ENCODE data around the gene PEX1. TPM values are rescaled to one million over a fixed set of nuclear protein-coding genes. Genes with fewer than 3 reads are reported as not detected.
A peak's percentile ranks its signal among the peaks of the same experiment; 100 is the strongest.

PEX1 gene
- polyA plus RNA-seq (2011; rRNA removed) = 22.7 and 23.2 TPM in 2 replicates
- polyA plus RNA-seq (2012; cell fraction: cytosol; rRNA removed) = 4.0 and 4.3 TPM in 2 replicates
- polyA plus RNA-seq (2012; cell fraction: nucleus; rRNA removed) = 6.3 and 9.4 TPM in 2 replicates
- 8.2 to 10.1 TPM (median 8.8 TPM) in 3 replicates for polyA plus RNA-seq (2017; fragmentation: RNase III; extraction: RNeasy Plus Mini Kit Qiagen cat#74134 plus additional on column Dnase treatment)
- 7.6 and 8.9 TPM in 2 replicates for polyA minus RNA-seq (2011; rRNA and poly(A)+ RNA removed)

DNA sequence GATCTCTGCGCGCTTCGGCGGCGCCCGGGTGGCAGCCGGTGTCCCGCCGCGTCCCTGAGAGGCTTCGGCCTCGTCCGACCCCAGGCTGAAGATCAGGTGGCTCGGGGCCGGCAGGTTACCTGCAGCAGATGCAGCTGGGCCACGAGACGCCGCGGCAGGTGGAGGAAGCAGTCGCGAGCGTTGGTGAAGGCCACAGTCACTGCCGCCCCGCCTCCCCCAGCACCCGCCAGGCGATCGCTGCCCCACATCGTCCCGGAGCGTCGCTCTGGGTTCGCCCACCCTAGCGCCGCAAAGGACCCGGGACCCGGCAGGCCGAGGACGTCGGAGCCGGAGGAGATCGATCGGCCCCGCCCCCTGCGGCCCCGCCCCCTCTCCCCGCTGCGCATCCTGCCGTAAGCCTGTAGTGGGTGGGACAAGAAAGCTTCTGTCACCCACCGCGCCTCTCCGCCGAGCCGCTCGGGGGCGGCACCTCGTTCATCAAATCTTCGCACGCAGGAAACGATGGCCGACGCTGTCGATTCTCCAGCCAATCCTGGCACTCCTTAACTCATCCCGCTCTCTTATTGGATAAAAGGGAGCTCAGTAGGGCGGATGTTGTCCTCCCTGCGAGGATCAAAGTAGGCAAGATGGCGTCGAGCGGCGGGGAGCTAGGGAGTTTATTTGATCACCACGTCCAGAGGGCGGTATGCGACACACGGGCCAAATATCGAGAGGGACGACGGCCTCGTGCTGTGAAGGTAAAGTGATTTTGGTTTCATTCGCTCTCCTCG, at the start of gene PEX1, which contains the start of gene RBM48:
Gene PEX1 (minus strand): TSS at position 333 of the 770 bp plus-strand sequence. CDS start 85 bp downstream, at position 248.
Gene RBM48 (plus strand): TSS at position 608 of the 770 bp plus-strand sequence. CDS start 19 bp downstream, at position 627.
- ChIA-PET POLR2A (interaction anchor here (0.5 to 1.4 kb wide), 22 partner anchors 8 to 702 kb away, joined by 3 to 14 read pairs (median 4); partner anchors contain the start of genes ANKIB1, FAM133B, GATAD1 and KRIT1), CTCF (interaction anchor here (0.6 to 1.7 kb wide), 19 partner anchors 9 to 704 kb away, joined by 3 to 8 read pairs (median 3); partner anchors contain the start of genes GATAD1 and VPS50)
- peak within 1 kb of the TSS; percentile 72 to 88 for H3K27ac ChIP-seq
- H3K4me2 ChIP-seq = peak within 1 kb of the TSS; percentile 90
- no peaks in the 10 kb centered on the region for H3K9me3 ChIP-seq
- DNase-seq (ENCODE audit: low read depth in 1 of 2, low spot score in 1 of 2) (peak; percentile 98 to 99), FAIRE-seq (peak; percentile 51), ATAC-seq (peak; percentile 93 to 97)
- H3K4me3 ChIP-seq = peak within 1 kb of the TSS; percentile 76
- WGBS (ENCODE audit: missing lambda C conversion rate) = 1% methylated on average over 40 of the region's 79 CpGs
- H3K4me1 ChIP-seq = peaks cover 16% of the 10 kb centered on the region; the same call in 2 of the 3 replicates
- TF ChIP-seq RNF2 (IDR thresholded peaks at IDR 0.05; ENCODE audit: borderline replicate concordance, low read depth) (no peak), FOSB (CRISPR knock-in tag; IDR thresholded peaks at IDR 0.05) (no peak), NFE2L2 (conservative IDR thresholded peaks at IDR 0.05; ENCODE audit: low read length) (no peak), NR3C1 (IDR thresholded peaks at IDR 0.05) (no peak), HOXB13 (CRISPR knock-in tag; IDR thresholded peaks at IDR 0.05; ENCODE audit: low read depth) (no peak), KDM1A (IDR thresholded peaks at IDR 0.05; ENCODE audit: low read depth) (no peak), CHD4 (IDR thresholded peaks at IDR 0.05; ENCODE audit: borderline replicate concordance) (no peak), ZSCAN20 (CRISPR knock-in tag; IDR thresholded peaks at IDR 0.05) (no peak), PHF8 (IDR thresholded peaks at IDR 0.05; ENCODE audit: borderline replicate concordance, low read depth) (peak; percentile 81), ZNF302 (CRISPR knock-in tag; IDR thresholded peaks at IDR 0.05) (no peak), TFCP2L1 (CRISPR knock-in tag; IDR thresholded peaks at IDR 0.05) (no peak), KDM5A (IDR thresholded peaks at IDR 0.05) (peak; percentile 100), EP300 (IDR thresholded peaks at IDR 0.05) (no peak), EHF (CRISPR knock-in tag; IDR thresholded peaks at IDR 0.05) (no peak), HOXB5 (CRISPR knock-in tag; IDR thresholded peaks at IDR 0.05) (0 out of 2 replicates have a peak, but pooled peaks have one; percentile 16), JUN (IDR thresholded peaks at IDR 0.05) (peak; percentile 69 to 88; a peak in 4 of 5 replicates), CEBPB (IDR thresholded peaks at IDR 0.05) (no peak), POLR2A (IDR thresholded peaks at IDR 0.05; ENCODE audit: low read length) (peak; percentile 56), ESRRA (IDR thresholded peaks at IDR 0.05; ENCODE audit: borderline replicate concordance, low read length) (no peak), GATA3 (IDR thresholded peaks at IDR 0.05; ENCODE audit: borderline replicate concordance) (0 out of 2 replicates have a peak, but pooled peaks have one; percentile 28), HDAC2 (IDR thresholded peaks at IDR 0.05) (peak; percentile 98), SMC3 (IDR thresholded peaks at IDR 0.05) (no peak; the same call in 2 of the 3 replicates), CBX8 (IDR thresholded peaks at IDR 0.05) (no peak), RFX5 (IDR thresholded peaks at IDR 0.05) (peak; percentile 36; the same call in 1 of the 2 replicates), MAFK (IDR thresholded peaks at IDR 0.05; ENCODE audit: partially characterized antibody) (no peak), MYC (IDR thresholded peaks at IDR 0.05; ENCODE audit: borderline replicate concordance, low read length) (no peak; the same call in none of the 2 replicates), FOXS1 (CRISPR knock-in tag; IDR thresholded peaks at IDR 0.05) (no peak), HEYL (CRISPR knock-in tag; IDR thresholded peaks at IDR 0.05) (no peak), RAD21 (conservative IDR thresholded peaks at IDR 0.05 in 1 of 2, IDR thresholded peaks at IDR 0.05 in 1 of 2) (no peak)
- TF ChIP-seq, protein P1, sequence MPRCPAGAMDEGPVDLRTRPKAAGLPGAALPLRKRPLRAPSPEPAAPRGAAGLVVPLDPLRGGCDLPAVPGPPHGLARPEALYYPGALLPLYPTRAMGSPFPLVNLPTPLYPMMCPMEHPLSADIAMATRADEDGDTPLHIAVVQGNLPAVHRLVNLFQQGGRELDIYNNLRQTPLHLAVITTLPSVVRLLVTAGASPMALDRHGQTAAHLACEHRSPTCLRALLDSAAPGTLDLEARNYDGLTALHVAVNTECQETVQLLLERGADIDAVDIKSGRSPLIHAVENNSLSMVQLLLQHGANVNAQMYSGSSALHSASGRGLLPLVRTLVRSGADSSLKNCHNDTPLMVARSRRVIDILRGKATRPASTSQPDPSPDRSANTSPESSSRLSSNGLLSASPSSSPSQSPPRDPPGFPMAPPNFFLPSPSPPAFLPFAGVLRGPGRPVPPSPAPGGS (IDR thresholded peaks at IDR 0.05) = peak; percentile 63; the same call in 1 of the 3 replicates
- TF ChIP-seq, protein P2, sequence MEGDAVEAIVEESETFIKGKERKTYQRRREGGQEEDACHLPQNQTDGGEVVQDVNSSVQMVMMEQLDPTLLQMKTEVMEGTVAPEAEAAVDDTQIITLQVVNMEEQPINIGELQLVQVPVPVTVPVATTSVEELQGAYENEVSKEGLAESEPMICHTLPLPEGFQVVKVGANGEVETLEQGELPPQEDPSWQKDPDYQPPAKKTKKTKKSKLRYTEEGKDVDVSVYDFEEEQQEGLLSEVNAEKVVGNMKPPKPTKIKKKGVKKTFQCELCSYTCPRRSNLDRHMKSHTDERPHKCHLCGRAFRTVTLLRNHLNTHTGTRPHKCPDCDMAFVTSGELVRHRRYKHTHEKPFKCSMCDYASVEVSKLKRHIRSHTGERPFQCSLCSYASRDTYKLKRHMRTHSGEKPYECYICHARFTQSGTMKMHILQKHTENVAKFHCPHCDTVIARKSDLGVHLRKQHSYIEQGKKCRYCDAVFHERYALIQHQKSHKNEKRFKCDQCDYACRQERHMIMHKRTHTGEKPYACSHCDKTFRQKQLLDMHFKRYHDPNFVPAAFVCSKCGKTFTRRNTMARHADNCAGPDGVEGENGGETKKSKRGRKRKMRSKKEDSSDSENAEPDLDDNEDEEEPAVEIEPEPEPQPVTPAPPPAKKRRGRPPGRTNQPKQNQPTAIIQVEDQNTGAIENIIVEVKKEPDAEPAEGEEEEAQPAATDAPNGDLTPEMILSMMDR (IDR thresholded peaks at IDR 0.05) = peak; percentile 64
- TF ChIP-seq, protein P3, sequence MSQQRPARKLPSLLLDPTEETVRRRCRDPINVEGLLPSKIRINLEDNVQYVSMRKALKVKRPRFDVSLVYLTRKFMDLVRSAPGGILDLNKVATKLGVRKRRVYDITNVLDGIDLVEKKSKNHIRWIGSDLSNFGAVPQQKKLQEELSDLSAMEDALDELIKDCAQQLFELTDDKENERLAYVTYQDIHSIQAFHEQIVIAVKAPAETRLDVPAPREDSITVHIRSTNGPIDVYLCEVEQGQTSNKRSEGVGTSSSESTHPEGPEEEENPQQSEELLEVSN (IDR thresholded peaks at IDR 0.05; ENCODE audit: borderline replicate concordance, low read depth) = peak; percentile 59; the same call in 1 of the 2 replicates
- TF ChIP-seq, protein P4, sequence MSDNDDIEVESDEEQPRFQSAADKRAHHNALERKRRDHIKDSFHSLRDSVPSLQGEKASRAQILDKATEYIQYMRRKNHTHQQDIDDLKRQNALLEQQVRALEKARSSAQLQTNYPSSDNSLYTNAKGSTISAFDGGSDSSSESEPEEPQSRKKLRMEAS (IDR thresholded peaks at IDR 0.05) = peak; percentile 84
- TF ChIP-seq, protein P5, sequence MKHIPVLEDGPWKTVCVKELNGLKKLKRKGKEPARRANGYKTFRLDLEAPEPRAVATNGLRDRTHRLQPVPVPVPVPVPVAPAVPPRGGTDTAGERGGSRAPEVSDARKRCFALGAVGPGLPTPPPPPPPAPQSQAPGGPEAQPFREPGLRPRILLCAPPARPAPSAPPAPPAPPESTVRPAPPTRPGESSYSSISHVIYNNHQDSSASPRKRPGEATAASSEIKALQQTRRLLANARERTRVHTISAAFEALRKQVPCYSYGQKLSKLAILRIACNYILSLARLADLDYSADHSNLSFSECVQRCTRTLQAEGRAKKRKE (CRISPR knock-in tag; IDR thresholded peaks at IDR 0.05; ENCODE audit: low read depth) = no peak
- TF ChIP-seq, protein P6, sequence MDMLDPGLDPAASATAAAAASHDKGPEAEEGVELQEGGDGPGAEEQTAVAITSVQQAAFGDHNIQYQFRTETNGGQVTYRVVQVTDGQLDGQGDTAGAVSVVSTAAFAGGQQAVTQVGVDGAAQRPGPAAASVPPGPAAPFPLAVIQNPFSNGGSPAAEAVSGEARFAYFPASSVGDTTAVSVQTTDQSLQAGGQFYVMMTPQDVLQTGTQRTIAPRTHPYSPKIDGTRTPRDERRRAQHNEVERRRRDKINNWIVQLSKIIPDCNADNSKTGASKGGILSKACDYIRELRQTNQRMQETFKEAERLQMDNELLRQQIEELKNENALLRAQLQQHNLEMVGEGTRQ (IDR thresholded peaks at IDR 0.05) = no peak

Data from A549 (cell line).